ENCODE measurements around the gene ZNF714. TPM values are rescaled to one million over a fixed set of nuclear protein-coding genes. Genes with fewer than 3 reads are reported as not detected.

ZNF714 gene
- polyA plus RNA-seq, 1 donor (not counting 4 experiments of a cell fraction or from before 2014, with no cell fraction given) = 8.8 TPM

DNA sequence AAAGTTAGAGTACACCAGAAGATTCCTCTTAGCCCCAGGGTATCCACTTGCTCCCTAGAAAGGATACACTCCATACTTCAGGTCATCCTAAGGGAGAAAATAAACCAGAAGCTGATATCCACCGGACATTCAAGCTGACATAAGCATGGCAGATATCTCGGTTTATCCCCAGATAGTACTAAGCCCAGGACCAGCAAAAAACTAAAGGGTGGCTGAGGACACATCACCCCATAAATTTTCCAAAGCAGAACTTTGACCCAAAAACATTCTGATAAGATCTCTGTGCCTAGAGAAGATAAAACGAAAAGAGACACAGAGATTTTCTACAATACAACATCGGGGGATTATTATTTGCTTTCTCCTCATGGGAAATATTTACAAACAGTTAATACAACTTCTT is 45.9 kb downstream of the ZNF714 start:
- Histone ChIP-seq H3K9me3 (ENCODE audit: control insufficient read depth, low read depth, low read length) (no peaks in the 10 kb centered on the region), H2AFZ (ENCODE audit: control insufficient read depth, low read length) (no peak overlapping the region), H3K9ac (ENCODE audit: control insufficient read depth, extremely low read depth, insufficient read depth, low read length) (no peak overlapping the region), H3K79me2 (ENCODE audit: control insufficient read depth, insufficient read depth, low read length) (no peaks in the 10 kb centered on the region), H3K9me1 (ENCODE audit: control insufficient read depth, extremely low read depth, insufficient read depth, low read length) (no peaks in the 10 kb centered on the region), H3K36me3 (ENCODE audit: control insufficient read depth in 2 of 2, extremely low read depth in 1 of 2, insufficient read depth in 2 of 2, low read length in 2 of 2) (no peaks in the 10 kb centered on the region), H3K4me1 (ENCODE audit: control insufficient read depth, extremely low read depth, insufficient read depth, low read length) (no peaks in the 10 kb centered on the region), H3K4me3 (ENCODE audit: control insufficient read depth in 2 of 3, extremely low read depth in 1 of 3, insufficient read depth in 2 of 3, low read depth in 1 of 3, low read length in 3 of 3) (no peak overlapping the region), H3K27ac (ENCODE audit: control insufficient read depth, insufficient read depth, low read length) (no peak overlapping the region), H3K4me2 (ENCODE audit: control insufficient read depth, extremely low read depth, insufficient read depth, low read depth, low read length) (no peak overlapping the region), H4K20me1 (ENCODE audit: control insufficient read depth, extremely low read depth, insufficient read depth, low read length) (no peaks in the 10 kb centered on the region), H3K27me3 (ENCODE audit: control insufficient read depth, extremely low read depth, insufficient read depth, low read length) (no peaks in the 10 kb centered on the region)
- dilution Hi-C loops (cut with MboI; ENCODE audit: extremely low pct_ligation_motif_present, low sequenced_read_pairs) = no loop called here
- FAIRE-seq = no peak
- TF ChIP-seq, protein P1, sequence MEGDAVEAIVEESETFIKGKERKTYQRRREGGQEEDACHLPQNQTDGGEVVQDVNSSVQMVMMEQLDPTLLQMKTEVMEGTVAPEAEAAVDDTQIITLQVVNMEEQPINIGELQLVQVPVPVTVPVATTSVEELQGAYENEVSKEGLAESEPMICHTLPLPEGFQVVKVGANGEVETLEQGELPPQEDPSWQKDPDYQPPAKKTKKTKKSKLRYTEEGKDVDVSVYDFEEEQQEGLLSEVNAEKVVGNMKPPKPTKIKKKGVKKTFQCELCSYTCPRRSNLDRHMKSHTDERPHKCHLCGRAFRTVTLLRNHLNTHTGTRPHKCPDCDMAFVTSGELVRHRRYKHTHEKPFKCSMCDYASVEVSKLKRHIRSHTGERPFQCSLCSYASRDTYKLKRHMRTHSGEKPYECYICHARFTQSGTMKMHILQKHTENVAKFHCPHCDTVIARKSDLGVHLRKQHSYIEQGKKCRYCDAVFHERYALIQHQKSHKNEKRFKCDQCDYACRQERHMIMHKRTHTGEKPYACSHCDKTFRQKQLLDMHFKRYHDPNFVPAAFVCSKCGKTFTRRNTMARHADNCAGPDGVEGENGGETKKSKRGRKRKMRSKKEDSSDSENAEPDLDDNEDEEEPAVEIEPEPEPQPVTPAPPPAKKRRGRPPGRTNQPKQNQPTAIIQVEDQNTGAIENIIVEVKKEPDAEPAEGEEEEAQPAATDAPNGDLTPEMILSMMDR (optimal IDR thresholded peaks at IDR 0.05 in 1 of 3, IDR thresholded peaks at IDR 0.05 in 1 of 3, conservative IDR thresholded peaks at IDR 0.05 in 1 of 3; ENCODE audit: extremely low read depth in 1 of 3, insufficient read depth in 2 of 3, low read length in 3 of 3) = no peak
- no peak for TF ChIP-seq EZH2 (IDR thresholded peaks at IDR 0.05; ENCODE audit: low read length)
- no peak for DNase-seq (ENCODE audit: low read depth, low spot score)

DNA sequence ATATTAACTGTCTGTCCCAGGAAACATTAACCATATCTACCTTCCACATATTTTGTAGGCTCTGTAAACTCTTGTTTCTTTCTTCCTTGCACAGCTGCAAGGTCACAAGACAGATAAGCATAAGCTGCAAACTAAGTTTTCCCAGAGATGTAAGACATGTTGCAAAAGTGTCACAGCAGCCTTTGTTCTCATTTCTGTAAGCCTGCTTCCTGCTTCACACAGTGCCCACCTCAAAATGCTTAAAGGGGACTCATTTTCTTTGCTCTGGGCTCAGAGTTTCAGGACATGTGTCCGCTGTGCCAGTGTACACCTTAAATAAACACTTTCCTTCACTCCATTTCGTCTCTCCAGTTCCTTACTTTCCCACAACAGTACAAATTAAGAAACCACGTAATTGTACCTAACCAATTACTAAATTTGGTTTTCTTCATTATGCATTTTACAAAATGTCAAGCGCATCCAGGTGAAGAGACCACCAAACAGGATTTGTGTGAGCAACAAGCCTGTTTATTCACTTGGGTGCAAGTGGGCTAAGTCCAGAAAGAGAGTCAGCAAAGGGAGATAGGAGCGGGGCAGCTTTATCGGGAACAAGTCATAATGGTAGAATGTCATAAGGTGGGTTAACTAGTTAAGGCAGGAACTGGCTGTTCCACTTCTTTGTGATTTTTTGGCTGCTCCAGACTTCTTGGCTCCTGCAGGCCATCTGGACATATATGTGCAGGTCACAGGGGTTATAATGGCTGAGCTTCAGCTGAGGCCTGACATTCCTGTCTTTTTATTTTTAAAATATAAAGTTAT is 47.1 kb downstream of the ZNF714 start:
- Histone ChIP-seq H3K4me3 (ENCODE audit: control insufficient read depth in 2 of 3, extremely low read depth in 1 of 3, insufficient read depth in 2 of 3, low read depth in 1 of 3, low read length in 3 of 3) (no peak overlapping the region), H3K9me3 (ENCODE audit: control insufficient read depth, low read depth, low read length) (no peaks in the 10 kb centered on the region), H4K20me1 (ENCODE audit: control insufficient read depth, extremely low read depth, insufficient read depth, low read length) (no peaks in the 10 kb centered on the region), H3K27ac (ENCODE audit: control insufficient read depth, insufficient read depth, low read length) (no peak overlapping the region), H3K36me3 (ENCODE audit: control insufficient read depth in 2 of 2, extremely low read depth in 1 of 2, insufficient read depth in 2 of 2, low read length in 2 of 2) (no peaks in the 10 kb centered on the region), H3K79me2 (ENCODE audit: control insufficient read depth, insufficient read depth, low read length) (no peaks in the 10 kb centered on the region), H3K27me3 (ENCODE audit: control insufficient read depth, extremely low read depth, insufficient read depth, low read length) (no peaks in the 10 kb centered on the region), H3K9me1 (ENCODE audit: control insufficient read depth, extremely low read depth, insufficient read depth, low read length) (no peaks in the 10 kb centered on the region), H3K4me1 (ENCODE audit: control insufficient read depth, extremely low read depth, insufficient read depth, low read length) (no peaks in the 10 kb centered on the region), H3K9ac (ENCODE audit: control insufficient read depth, extremely low read depth, insufficient read depth, low read length) (no peak overlapping the region), H3K4me2 (ENCODE audit: control insufficient read depth, extremely low read depth, insufficient read depth, low read depth, low read length) (no peak overlapping the region), H2AFZ (ENCODE audit: control insufficient read depth, low read length) (no peak overlapping the region)
- dilution Hi-C loops (cut with MboI; ENCODE audit: extremely low pct_ligation_motif_present, low sequenced_read_pairs) = no loop called here
- FAIRE-seq = no peak
- DNase-seq (ENCODE audit: low read depth, low spot score) = no peak
- TF ChIP-seq, protein P1 (optimal IDR thresholded peaks at IDR 0.05 in 1 of 3, IDR thresholded peaks at IDR 0.05 in 1 of 3, conservative IDR thresholded peaks at IDR 0.05 in 1 of 3; ENCODE audit: extremely low read depth in 1 of 3, insufficient read depth in 2 of 3, low read length in 3 of 3) = no peak
- TF ChIP-seq EZH2 (IDR thresholded peaks at IDR 0.05; ENCODE audit: low read length) = no peak

All from keratinocyte (primary cell).